HepG2 (cell line): ENCODE data around the gene FBLIM1. TPM values are rescaled to one million over a fixed set of nuclear protein-coding genes. Genes with fewer than 3 reads are reported as not detected.

ENCODE experiments used
- ARHGAP35 ChIP-seq: sonication (generic); formaldehyde crosslinking; IDR thresholded peaks from 2 replicates; pipeline ENCODE4 v1.9.0; 2022; ENCODE audit warnings: mild to moderate bottlenecking, inconsistent platforms, moderate library complexity, missing genetic modification reagents, borderline replicate concordance
- CHD4 ChIP-seq: fragments of 200-600 bp; sonication (generic); IDR thresholded peaks from 2 replicates; pipeline ENCODE4 v1.7.0; 2017; ENCODE audit warnings: mild to moderate bottlenecking, low read length, borderline replicate concordance
- E2F5 ChIP-seq: sonication (generic); formaldehyde crosslinking; conservative IDR thresholded peaks from 2 replicates; pipeline ENCODE4 v1.4.0; 2020; ENCODE audit warnings: missing genetic modification reagents
- ERF ChIP-seq: IDR thresholded peaks from 2 replicates; pipeline ENCODE4 v1.6.1; 2018; ENCODE audit warnings: missing biosample characterization, missing genetic modification reagents
- HNF1B ChIP-seq: sonication (generic); formaldehyde crosslinking; IDR thresholded peaks from 2 replicates; pipeline ENCODE4 v1.5.1; 2020; ENCODE audit warnings: mild to moderate bottlenecking, moderate library complexity, missing genetic modification reagents
- LCORL ChIP-seq, 2 experiments: fragments of 450-650 bp in 1 of 2; sonication (generic) in 1 of 2; formaldehyde crosslinking in 1 of 2; IDR thresholded peaks; 2 replicates each; pipeline versions ENCODE4 v1.5.0 to v1.6.1; 2017 to 2020; ENCODE audit warnings: antibody characterized with exemption in 1 of 2, missing genetic modification reagents in 1 of 2
- MAFG ChIP-seq: sonication (generic); formaldehyde crosslinking; IDR thresholded peaks from 2 replicates; pipeline ENCODE4 v1.5.1; 2020; ENCODE audit warnings: mild to moderate bottlenecking, missing genetic modification reagents
- PTBP1 ChIP-seq: fragments of 200-400 bp; formaldehyde crosslinking; IDR thresholded peaks from 2 replicates; pipeline ENCODE4 v1.6.1; 2018; ENCODE audit warnings: low read length, low read depth; ENCODE audit not compliant: poor library complexity, severe bottlenecking
- RBM22 ChIP-seq: fragments of 200-400 bp; formaldehyde crosslinking; optimal IDR thresholded peaks from 2 replicates; pipeline ENCODE3; 2017; ENCODE audit warnings: mild to moderate bottlenecking, low read length, moderate library complexity
- REPIN1 ChIP-seq: sonication (generic); formaldehyde crosslinking; IDR thresholded peaks from 2 replicates; pipeline ENCODE4 v1.8.0; 2022; ENCODE audit warnings: missing genetic modification reagents, low read depth, mild to moderate bottlenecking, borderline replicate concordance
- RNF219 ChIP-seq: sonication (generic); formaldehyde crosslinking; IDR thresholded peaks from 2 replicates; pipeline ENCODE4 v1.5.0; 2020; ENCODE audit warnings: mild to moderate bottlenecking, missing genetic modification reagents
- ZBTB44 ChIP-seq: sonication (generic); formaldehyde crosslinking; IDR thresholded peaks from 2 replicates; pipeline ENCODE4 v1.4.0; 2020; ENCODE audit warnings: missing genetic modification reagents
- ZNF333 ChIP-seq: sonication (generic); formaldehyde crosslinking; IDR thresholded peaks from 2 replicates; pipeline ENCODE4 v1.4.0; 2020; ENCODE audit warnings: mild to moderate bottlenecking, missing genetic modification reagents, borderline replicate concordance
- ZNF564 ChIP-seq: sonication (generic); formaldehyde crosslinking; IDR thresholded peaks from 2 replicates; pipeline ENCODE4 v1.8.1; 2023; ENCODE audit warnings: mild to moderate bottlenecking, missing genetic modification reagents
- ZNF574 ChIP-seq: sonication (generic); formaldehyde crosslinking; IDR thresholded peaks from 2 replicates; pipeline ENCODE4 v1.4.0; 2020; ENCODE audit warnings: missing genetic modification reagents
- ZNF713 ChIP-seq: sonication (generic); formaldehyde crosslinking; IDR thresholded peaks from 2 replicates; pipeline ENCODE4 v1.4.0; 2020; ENCODE audit warnings: mild to moderate bottlenecking, missing genetic modification reagents
- ZNF775 ChIP-seq: sonication (generic); formaldehyde crosslinking; IDR thresholded peaks from 2 replicates; pipeline ENCODE4 v1.4.0; 2020; ENCODE audit warnings: missing genetic modification reagents, mild to moderate bottlenecking, moderate library complexity, borderline replicate concordance
- ZNF879 ChIP-seq: sonication (generic); formaldehyde crosslinking; IDR thresholded peaks from 2 replicates; pipeline ENCODE4 v1.8.1; 2023; ENCODE audit warnings: missing genetic modification reagents
- polyA plus RNA-seq, 8 experiments: library from polyadenylated mRNA; depleted of rRNA in 3 of 8; stranded (reverse) in 7 of 8; unstranded in 1 of 8; fragments of >200 nt; fragmentation: Illumina TruSeq in 4 of 8; extraction: Trizol in 4 of 8; gene quantifications; 2 replicates each; pipeline versions ENCODE4 v1.2.1 to v1.2.3, GENCODE V29; 2011 to 2016; ENCODE audit warnings: low read depth in 4 of 8, missing spikeins in 1 of 8, mixed read lengths in 1 of 8; ENCODE audit not compliant: insufficient read depth in 1 of 8
- total RNA-seq, 5 experiments: library from RNA; depleted of rRNA; stranded (reverse); fragments of >200 nt; fragmentation: Illumina TruSeq; extraction: Trizol; gene quantifications; 2 replicates each; pipeline ENCODE4 v1.2.3, GENCODE V29; 2016; ENCODE audit warnings: low read depth in 1 of 5

Gene FBLIM1
- total and polyA plus RNA-seq, 2 of the 13 experiments (the other 11 are each of a cell fraction or from before 2014, with no cell fraction given) = 10.6 to 23.0 TPM

GRCh38 chr1:15834406-15835204 is 76.0 kb downstream of the FBLIM1 start (continued):
- TF ChIP-seq ZNF775 (CRISPR knock-in tag) (no peak), ZNF574 (CRISPR knock-in tag) (no peak; the same call in none of the 2 replicates), RNF219 (CRISPR knock-in tag) (peak; percentile 55), E2F5 (CRISPR knock-in tag) (0 out of 2 replicates have a peak, but pooled peaks have one; percentile 49), ZNF564 (CRISPR knock-in tag) (peak; percentile 86), ERF (CRISPR knock-in tag) (peak; percentile 83), ZBTB44 (no peak), ZNF713 (CRISPR knock-in tag) (0 out of 2 replicates have a peak, but pooled peaks have one; percentile 29), ZNF879 (CRISPR knock-in tag) (peak; percentile 45; the same call in 1 of the 2 replicates), CHD4 (no peak), RBM22 (no peak), HNF1B (CRISPR knock-in tag) (peak; percentile 60; the same call in 1 of the 2 replicates), ARHGAP35 (CRISPR knock-in tag) (no peak), LCORL (IDR thresholded peaks at IDR 0.05) (no peak), LCORL (CRISPR knock-in tag; IDR thresholded peaks at IDR 0.05) (no peak), PTBP1 (no peak), ZNF333 (CRISPR knock-in tag) (peak; percentile 61; the same call in 1 of the 2 replicates), MAFG (no peak), REPIN1 (peak; percentile 75)
